ENCODE data around the gene KIZ. TPM values are rescaled to one million over a fixed set of nuclear protein-coding genes. Genes with fewer than 3 reads are reported as not detected.

KIZ gene
- total RNA-seq, 4 donors from 2014 or later: 46.7 to 73.0 (median 48.6) TPM

- 84% methylated on average over 5 of the region's 5 CpGs for WGBS, 2 donors
- Histone ChIP-seq H3K27me3 (no peaks in the 10 kb centered on the region), H3K4me3 (replicated peaks in 1 of 3) (no peak overlapping the region), H3K36me3 (peaks cover 4 to 6% of the 10 kb centered on the region in 2 donors), H3K9me3 (no peaks in the 10 kb centered on the region), H3K27ac (no peak overlapping the region), H3K4me1 (peaks cover 8 to 12% of the 10 kb centered on the region in 2 donors)
- no peak for DNase-seq
- TF ChIP-seq POLR2A (IDR thresholded peaks at IDR 0.05): no peak
- no peak for TF ChIP-seq CTCF (IDR thresholded peaks at IDR 0.05)
- intact Hi-C loops (cut with DNase I): loop anchor here (10.0 kb wide), 1 partner anchor 267 kb away; the partner anchor contains the start of gene NKX2-4
Measured at GRCh38 chr20:21127201-21127981, 1.5 kb downstream of the KIZ start.

- Histone ChIP-seq H3K4me3 (replicated peaks in 1 of 3) (no peak overlapping the region), H3K36me3 (peaks cover 4 to 7% of the 10 kb centered on the region in 2 donors), H3K9me3 (no peaks in the 10 kb centered on the region), H3K27ac (no peak overlapping the region), H3K27me3 (no peaks in the 10 kb centered on the region), H3K4me1 (peaks cover 8 to 12% of the 10 kb centered on the region in 2 donors)
- TF ChIP-seq POLR2A (IDR thresholded peaks at IDR 0.05) (no peak), CTCF (IDR thresholded peaks at IDR 0.05) (no peak)
- DNase-seq: no peak
- 85 to 90% methylated on average over 5 of the region's 5 CpGs for WGBS, 2 donors
- intact Hi-C loops (cut with DNase I): loop anchor here (10.0 kb wide), 1 partner anchor 265 kb away; the partner anchor contains the start of gene NKX2-4
Measured at GRCh38 chr20:21129861-21130260, 4.0 kb downstream of the KIZ start.

GRCh38 chr20:21133404-21133803 lies 7.5 kb downstream of the KIZ start:
- no peak overlapping the region for H3K27ac ChIP-seq
- DNase-seq: no peak
- H3K27me3 ChIP-seq: no peaks in the 10 kb centered on the region
- no peak overlapping the region for H3K4me3 ChIP-seq (replicated peaks in 1 of 3)
- H3K36me3 ChIP-seq: peaks cover 4 to 7% of the 10 kb centered on the region in 2 donors
- intact Hi-C loops (cut with DNase I): no loop called here
- peaks cover 4 to 7% of the 10 kb centered on the region in 2 donors for H3K4me1 ChIP-seq
- no peak for TF ChIP-seq POLR2A (IDR thresholded peaks at IDR 0.05)
- no peak for TF ChIP-seq CTCF (IDR thresholded peaks at IDR 0.05)
- whole genome bisulfite sequencing, 2 donors: 81 to 88% methylated on average over 4 of the region's 4 CpGs
- no peaks in the 10 kb centered on the region for H3K9me3 ChIP-seq

- Histone ChIP-seq H3K27ac (no peak overlapping the region), H3K9me3 (no peaks in the 10 kb centered on the region), H3K27me3 (no peaks in the 10 kb centered on the region), H3K4me1 (peaks cover 2 to 7% of the 10 kb centered on the region in 2 donors), H3K4me3 (replicated peaks in 1 of 3) (no peak overlapping the region), H3K36me3 (peaks cover 4 to 7% of the 10 kb centered on the region in 2 donors)
- 95 to 96% methylated on average over 16 of the region's 16 CpGs for WGBS, 2 donors
- TF ChIP-seq CTCF (IDR thresholded peaks at IDR 0.05) (no peak), POLR2A (IDR thresholded peaks at IDR 0.05) (no peak)
- intact Hi-C loops (cut with DNase I): no loop called here
- DNase-seq: no peak
Measured at GRCh38 chr20:21133917-21134622, 8.2 kb downstream of the KIZ start.
